Measurements from ENCODE around the gene PPRC1.

- TF ChIP-seq EZH2 (IDR thresholded peaks at IDR 0.05; ENCODE audit: borderline replicate concordance, low read depth, low read length, severe bottlenecking) (no peak), MAX (IDR thresholded peaks at IDR 0.05; ENCODE audit: insufficient read depth, insufficient read length) (no peak), MYC (IDR thresholded peaks at IDR 0.05; ENCODE audit: low read depth, low read length) (no peak), GATA2 (IDR thresholded peaks at IDR 0.05; ENCODE audit: insufficient read depth, insufficient read length, low read depth, low read length) (no peak), CTCF (IDR thresholded peaks at IDR 0.05; ENCODE audit: extremely low read depth in 1 of 2, insufficient read depth in 1 of 2, low read depth in 1 of 2, low read length in 2 of 2) (no peak), JUN (IDR thresholded peaks at IDR 0.05; ENCODE audit: borderline replicate concordance, insufficient read depth, insufficient read length, low read depth) (no peak), POLR2A (IDR thresholded peaks at IDR 0.05; ENCODE audit: low read depth, low read length) (no peak)
These were observed 11.0 kb upstream of the PPRC1 start for GRCh38 chr10:102121739-102122372.

All from endothelial cell of umbilical vein (primary cell).